Fibroblast of upper back skin (primary cell): ENCODE data around the gene GLB1L2.
"Not testable (repeated sequence)": the region's sequence is repeated elsewhere in the genome, so short reads cannot be mapped to it uniquely, and the experiment has no call there.

ENCODE experiments used
- DNase-seq: peaks from one replicate; pipeline ENCODE4 v3.0.0-alpha.2; 2013

Gene GLB1L2

DNA sequence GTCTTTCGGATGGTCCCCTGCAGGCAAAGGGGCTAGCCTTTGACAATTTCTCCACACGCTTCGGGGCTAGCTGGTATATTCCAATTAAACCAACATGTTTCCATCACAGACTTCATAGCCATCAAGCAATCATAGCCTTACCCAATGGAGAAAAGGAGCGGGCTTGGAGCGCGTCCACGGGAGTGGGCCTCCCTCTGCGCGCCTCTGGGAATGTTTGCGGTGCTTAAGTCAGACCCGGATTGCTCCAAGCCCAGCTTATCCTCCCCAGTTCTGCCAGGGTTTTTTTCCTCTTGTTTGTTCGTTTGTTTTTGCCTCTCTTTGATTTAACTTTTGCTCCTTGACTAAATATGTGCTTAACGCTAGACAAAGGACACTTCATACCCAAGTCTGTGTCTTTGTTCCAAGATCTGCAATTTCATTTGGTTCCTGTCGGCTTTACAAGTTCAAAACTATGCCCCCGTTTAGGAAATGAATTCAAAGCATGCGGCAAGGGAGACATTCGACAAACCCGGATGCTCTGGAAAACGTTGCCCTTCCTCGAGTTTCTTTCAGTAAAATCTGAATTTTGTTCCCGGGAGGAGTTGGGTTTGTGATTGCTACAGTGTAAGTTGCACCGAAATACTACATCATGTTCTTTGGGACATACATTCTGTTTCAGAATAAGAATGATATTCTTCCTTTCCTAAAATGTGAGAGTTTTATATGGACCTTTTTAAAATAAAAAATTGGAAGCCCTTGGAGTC is 1.0 kb upstream of the GLB1L2 start:
- DNase-seq = no peak

DNA sequence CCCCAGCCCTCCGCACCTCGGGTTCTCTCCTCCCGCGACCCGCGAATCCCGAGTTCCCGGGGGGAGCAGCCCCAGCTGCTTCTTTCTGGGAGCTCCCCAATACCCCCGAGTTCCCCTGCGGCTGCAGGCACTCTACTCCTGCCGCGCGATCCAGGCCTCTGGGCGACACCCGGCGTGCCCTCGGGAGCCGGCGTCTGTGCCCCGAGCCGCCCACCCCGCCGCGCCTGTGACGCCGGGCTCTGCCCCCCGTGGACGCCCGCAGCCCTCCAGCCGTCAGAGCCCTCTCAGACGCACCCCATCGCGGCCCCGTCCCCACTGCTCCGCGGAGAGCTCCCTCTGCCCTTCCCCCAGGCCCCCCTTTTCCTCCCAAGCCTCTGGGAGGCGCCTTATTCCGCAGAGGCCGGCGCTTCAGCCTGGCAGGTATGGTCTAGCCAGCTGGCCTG is 422 bp downstream of the GLB1L2 start:
- DNase-seq = no peak

DNA sequence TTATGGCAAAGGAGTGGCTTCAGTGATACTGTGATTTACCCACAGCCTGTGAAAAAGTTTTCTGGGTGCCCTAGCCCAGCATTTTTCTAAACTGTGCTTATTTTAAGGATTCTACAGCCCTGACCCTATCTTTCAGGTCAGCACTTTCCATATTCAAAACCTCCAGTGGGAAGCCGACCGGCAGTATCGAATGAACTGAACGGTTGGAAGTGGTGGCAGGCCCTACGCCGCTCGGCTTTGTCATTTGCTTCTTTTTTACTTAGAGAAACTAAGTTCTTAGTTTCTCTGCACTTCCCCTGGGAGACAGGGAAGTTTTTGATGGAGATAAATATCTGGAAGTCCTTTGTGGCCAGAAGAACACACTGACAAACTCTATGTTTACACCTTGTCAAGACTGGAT is 994 bp downstream of the GLB1L2 start:
- no peak for DNase-seq

DNA sequence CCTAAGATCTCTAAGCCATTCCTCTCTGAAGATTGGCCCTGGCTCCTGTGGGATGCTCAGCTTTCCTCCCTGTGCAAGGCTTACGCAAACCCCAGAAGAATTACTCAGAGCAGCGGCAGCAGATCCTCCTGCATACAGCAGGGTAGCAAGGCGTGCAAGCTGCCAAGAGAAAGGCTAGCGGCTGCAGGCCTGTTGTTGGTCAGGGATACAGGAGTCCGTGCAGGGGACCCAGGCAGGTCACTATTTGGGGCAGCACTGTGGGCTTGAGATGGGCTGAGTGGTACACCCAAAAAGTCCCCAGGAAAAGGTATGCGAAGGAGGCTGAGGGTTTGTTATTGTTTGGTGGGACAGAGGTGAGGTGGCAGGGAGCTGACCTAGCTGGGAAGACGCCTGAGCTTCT is 1.5 kb downstream of the GLB1L2 start:
- DNase-seq = no peak

DNA sequence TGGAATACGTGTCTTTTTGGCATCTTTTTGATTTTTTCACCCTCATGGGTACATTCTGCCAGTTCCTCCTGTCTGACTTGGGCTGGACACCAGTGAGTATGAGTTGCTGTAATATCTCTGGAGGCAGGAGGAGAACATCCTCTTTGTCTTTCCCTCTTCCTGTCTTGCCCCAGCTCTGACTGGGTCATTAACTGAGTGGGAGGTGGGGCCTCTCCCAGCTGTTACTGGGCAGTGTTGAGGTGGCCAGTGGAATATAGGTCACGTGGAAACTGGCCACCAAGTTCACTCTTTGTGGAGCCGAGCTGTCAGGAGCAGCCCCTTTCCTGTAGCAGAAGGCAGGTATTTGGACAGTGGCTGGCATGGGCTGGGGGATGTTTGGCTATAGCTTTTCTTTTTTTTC is 2.2 kb downstream of the GLB1L2 start:
- DNase-seq = no peak

DNA sequence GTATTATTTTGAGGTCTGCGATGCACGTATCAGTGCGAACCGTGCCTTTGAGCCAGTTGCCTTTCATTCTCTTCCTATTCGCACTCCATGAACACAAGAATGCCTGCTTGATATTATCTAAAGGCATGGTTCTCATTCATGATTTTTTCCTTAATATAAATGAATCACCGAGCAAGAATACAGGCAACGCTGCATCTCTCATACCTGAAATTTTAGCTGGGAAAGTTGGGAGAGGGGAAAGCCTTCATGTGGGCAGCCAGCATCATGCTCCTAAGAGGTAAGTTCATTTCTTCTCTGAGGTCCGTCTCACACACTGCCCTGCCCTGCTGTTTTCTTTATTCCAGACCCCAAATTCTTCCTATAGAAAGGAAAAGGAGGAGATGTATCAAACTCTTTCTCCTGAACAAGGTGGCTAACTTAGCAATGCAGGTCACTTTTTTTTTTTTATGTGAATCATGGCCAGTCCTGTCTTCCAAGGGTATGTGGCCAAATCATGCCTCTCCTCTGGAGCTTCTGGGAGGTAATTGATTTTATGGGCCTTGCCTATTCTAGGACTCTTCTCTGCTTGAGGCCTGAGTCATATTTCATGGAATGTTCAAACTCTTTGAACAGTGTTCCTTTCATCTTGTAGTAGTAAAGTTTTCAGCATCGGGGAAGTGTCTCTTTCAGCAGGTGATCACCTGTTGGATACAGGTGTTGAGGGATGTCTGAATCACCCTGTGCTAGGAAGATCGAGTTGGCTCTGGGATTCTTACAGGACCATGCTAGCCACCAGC is 3.2 kb downstream of the GLB1L2 start:
- DNase-seq = no peak

DNA sequence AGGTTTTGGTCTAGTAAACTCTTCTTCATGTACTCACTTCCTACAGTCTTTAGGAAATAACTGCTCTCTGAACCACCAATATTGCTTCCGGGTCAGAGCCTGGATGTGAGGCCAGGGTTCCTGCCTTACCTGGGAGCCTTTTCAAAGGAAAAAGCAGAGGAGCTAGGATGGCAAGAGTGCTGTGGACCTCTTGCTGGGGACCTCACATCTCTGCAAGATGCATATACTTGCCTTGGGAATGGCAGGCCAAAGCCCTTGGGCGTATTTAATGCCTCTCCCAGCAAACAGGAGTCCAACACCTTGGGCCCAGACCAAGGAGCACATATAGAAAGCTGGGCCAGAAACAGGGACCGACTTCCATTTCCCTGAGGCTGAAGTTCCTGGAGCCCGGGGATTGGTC is 5.3 kb downstream of the GLB1L2 start:
- no peak for DNase-seq

DNA sequence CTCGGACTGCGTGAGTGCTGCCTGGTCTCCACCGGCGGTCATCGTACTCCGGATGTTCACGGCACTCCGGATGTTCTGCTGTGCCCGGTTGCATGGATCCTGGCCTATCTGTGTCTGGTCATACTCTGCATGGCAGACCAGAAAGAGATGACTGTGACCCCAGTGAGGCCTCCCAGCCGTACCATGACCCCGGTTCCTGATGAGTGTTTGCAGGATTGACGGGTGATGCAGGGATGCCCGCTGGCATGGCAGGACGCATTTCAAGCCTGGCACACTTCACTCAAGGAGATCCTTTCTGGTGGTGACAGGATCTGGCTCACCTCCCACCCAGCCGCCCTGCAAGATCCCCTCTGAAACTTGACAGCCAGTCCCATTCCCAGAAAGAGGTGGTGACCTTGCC is 6.3 kb downstream of the GLB1L2 start:
- no peak for DNase-seq

DNA sequence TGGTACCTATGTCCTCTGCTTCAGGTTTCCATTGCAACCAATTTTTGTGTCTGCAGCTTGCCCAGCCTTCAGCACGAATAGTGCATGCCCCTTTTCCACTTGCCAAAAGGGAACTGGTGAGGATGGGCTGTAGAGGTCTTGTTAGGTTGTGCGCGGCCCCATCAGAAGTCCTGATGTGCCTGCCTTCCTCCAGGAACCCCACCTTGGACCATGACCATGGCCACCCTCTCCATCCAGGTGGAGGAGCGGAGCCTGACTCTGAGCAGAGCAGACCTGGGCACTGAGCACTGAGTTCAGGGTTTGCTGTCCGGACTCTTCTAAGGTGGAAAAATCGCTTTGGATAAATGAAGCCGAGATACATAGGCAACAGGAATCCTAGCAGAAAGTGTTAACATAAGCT is 6.9 kb downstream of the GLB1L2 start:
- DNase-seq = no peak

DNA sequence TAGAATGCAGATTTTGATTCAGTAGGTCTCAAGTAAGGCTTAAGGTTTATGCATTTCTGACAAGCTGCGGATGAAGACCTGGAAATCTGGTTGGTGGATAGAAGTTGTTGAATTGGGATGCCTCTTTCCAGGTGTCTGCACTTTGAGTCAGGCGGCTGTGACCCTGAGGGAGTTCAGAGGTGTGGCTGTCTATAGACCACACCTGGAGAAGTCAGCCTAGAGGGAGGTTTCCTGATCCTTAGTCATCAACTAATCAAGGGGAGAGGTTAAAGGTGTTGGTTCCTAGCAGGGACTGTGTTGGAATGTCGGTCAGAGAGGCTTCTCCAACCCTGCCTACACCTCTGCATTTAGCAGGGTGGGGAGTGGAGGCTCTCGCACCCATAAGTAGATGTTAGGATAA is 8.0 kb downstream of the GLB1L2 start:
- no peak for DNase-seq

DNA sequence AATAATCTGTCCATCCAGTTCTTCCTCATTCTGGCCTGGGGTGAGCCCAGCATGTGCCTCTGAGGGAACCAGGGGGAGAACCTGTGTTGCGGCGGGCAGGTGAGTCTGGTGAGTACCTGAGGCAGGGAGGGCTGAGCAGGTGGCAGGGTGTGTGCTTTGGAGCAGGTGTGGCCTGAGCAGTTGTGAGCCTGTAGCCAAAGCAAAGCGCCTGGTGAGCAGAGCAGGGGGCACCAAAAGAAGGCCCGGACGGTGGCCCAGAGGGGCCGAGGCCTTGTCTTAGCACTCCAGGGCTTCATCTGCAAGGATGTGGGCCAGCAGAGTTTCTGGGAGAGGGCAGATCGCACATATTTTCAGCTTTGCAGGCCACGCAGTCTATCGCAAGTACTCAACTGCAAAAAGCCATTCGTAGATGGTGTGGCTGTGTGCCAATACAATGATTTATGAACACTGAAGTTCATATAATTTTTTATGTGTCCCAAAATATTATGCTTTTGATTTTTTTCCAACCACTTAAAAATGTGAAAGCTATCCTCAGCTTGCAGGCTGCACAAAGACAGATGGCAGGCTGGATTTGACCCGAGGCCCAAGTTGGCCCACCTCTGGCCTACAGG is 8.7 kb downstream of the GLB1L2 start:
- DNase-seq = no peak

DNA sequence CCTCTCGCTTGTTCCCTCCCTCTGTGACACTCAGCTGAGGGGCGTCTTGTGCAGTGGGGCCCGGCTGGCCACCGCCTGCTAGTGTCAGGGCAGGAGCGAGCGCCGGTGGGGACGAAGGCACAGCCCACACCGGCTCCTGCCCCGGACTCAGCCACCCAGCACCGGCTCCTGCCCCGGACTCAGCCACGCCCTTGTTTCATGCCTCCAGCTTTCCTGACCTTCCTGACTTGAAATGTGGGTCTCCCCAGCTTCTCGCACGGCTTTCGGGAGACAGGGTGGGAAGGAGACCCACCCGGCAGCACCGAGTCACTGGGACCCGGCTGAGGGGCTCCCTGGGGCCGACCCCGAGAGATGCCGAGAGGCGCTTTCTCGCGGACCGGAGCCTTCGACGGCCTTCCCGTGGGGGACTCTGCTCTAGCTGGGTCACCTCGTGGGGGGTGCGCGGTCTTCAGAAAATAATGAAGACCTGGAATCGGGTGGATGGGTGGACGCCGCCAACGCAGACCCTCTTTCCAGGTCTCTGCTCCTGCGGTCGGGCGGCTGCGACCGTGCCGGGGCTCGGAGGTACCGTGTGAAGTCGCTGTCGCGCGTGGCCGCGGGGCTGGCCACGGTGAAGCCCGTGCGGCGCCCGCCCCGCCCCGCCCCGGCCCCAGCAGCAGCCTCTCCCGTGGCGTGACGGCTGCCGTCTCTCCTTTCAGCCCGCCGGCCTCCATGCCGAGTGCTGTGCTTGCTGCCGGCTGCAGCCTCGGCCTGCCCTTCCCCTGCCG is 10.2 kb downstream of the GLB1L2 start:
- DNase-seq = no peak

DNA sequence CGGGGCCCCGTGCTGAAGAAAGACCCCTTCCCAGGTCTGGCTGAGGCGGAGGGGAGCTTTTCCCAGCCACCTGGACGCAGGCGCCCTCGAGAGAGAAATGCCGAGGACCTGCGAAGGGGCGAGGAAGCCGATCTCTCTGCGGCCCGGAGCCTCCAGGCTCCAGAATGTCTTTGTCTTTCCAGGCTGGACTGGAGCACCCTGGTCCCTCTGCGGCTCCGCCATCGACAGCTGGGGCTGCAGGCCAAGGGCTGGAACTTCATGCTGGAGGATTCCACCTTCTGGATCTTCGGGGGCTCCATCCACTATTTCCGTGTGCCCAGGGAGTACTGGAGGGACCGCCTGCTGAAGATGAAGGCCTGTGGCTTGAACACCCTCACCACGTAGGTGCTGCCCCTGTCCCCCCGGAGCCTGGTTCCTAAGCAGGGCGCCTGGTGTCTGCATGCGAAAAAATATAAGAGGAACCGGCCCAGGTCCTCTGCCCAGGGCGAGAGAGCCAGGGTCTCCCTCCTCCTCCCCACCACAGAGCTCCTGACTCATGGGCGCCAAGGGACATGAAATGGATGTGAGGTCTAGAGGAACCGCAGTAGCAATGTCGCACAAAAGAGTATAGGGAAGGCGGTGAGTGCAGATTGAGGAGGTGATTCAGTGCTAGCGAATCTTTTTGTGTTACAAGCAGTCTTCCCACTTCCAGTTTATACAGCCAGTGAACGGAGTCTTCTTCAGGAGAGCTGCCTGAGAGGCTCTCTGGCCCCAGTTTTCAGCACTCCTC is 11.0 kb downstream of the GLB1L2 start:
- no peak for DNase-seq

DNA sequence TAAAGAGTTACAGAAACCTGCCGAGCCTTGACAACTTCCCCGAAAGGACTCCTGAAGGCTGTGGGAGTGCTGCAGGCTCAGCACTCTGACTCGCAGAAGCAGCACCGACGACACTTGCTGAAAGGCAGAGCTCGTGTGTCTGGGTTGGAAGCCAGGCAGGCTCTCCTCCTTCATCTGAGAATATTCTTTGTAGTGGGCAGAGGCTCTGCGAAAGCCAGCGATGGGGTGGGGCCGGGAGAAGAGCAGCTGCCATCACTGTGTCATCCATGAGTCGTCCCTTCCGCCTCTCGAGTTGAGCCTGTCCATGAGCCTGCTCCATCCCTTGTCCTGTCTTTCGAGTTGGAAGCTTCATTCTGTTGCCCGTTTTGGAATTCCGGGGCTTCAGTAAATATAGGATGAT is 11.9 kb downstream of the GLB1L2 start:
- no peak for DNase-seq

DNA sequence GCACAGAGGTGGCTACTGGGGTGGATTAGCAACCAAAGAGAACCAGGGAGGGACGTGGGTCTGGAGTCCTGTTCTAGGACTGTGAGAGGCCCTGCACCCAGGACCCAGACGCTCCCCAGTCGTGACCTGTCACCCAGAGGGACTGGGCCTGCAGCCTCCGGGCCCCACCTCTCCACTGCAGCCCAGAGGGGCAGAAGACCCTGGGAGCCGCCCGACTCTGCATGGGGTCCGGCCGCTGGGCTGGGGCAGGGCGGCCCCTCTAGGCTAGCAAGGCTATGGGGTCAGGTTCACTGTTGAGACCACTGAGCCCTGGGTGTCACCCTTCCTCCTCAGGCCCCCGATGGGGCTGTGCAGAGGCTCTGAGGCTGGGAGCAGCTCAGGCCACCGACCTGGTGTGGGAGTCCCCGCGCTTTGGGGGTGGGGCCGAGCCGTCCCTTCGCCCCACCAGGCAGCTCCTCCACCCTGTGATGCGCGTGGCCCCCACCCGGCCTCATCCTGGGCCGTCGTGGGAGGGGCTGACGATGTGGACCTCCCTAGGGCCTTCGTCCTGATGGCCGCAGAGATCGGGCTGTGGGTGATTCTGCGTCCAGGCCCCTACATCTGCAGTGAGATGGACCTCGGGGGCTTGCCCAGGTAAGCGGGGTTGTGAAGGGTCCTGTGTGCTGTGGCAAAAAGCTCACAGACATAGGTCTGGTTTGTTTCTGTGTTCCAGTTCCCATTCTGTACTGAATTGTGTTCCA is 12.9 kb downstream of the GLB1L2 start:
- not testable (repeated sequence) for DNase-seq

DNA sequence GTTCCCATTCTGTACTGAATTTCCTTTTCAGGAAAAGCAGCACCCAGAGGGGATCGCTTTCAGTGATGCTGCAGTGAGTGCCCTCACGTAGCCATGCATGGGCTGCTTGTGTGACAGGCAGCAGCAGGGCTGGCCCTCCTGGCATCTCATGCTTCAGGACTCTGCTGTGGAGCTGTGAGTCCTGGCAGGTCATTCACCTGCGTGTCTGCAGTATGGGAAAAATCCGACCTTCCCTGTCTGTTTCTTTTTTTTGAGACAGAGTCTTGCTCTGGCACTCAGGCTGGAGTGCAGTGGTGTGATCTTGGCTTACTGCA is 13.4 kb downstream of the GLB1L2 start:
- DNase-seq = no peak

DNA sequence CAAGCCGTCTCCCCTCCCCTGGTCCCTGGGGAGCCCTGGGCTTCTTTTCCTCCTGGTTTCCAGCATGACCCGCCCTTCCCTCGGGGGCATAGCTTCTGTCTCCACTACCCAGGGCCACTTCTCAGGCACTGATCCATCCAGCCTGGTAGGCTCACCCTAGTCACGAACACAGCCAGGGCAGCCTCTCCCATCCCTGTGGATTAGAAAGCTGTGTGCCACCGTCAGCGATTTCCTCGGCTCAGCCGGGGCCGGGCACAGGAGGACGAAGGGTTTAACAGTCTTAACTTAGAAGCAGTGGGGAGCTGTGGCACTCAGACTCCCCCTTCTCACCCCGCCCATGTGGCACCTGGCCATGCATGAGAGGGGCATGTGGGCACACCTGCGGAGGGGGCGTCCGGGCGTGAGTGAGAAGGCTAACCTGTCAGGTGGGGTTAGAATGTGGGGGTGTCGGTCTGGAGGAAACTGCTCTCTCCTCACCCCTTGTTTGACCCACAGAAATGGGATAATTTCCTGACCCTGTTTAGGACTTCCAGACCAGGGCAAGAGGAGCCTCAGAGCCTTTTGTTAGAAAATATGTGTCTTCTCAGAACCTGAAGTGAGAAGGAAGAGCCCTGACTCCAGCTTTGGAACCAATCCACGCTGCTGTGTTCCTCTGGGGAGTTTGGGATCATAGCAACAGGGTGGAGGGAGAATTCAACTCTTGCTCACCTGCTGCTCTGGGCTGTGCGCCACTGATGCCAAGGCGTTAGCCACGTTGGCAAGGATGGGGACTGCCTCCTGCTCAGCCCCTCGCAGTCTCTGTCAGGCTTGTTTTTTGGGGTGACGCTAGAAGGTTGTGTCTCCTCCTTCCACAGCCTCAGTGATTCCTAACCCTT is 14.6 kb downstream of the GLB1L2 start:
- DNase-seq = no peak

DNA sequence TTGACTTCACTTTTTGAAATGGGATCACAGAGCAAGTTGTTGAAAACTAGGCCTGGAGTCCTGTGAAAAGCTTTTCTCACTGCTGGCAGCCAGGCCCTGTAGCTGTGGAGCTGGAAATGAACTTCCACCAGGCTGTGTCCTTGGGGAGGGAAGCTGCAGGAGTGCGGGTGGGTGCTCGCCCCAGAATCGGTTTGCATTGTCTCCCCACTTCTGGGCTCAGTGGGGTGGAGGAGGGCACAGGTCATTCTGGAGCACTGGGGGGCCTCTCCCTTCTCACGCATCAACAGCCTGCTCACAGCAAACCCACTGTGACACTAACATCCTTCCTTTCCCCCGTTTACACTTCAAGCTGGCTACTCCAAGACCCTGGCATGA is 15.2 kb downstream of the GLB1L2 start:
- no peak for DNase-seq

DNA sequence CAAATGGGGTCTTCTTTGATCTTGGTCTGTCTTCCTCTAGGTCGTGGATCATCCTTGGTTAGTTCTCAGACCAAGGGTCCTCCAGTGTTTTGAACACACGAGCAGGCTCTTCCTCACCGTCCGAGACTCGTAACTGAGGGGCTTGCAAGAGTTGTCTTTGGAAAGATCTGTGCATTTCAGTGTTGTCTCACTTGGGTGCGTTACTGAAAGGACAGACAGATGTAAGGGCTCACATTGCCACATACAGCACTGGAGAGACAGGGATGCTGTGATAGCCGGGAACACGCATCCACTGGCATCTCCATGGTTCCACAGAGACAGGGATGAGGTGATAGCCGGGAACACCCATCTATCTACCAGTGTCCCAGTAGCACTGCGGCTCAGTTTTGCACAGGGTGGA is 15.7 kb downstream of the GLB1L2 start:
- no peak for DNase-seq

DNA sequence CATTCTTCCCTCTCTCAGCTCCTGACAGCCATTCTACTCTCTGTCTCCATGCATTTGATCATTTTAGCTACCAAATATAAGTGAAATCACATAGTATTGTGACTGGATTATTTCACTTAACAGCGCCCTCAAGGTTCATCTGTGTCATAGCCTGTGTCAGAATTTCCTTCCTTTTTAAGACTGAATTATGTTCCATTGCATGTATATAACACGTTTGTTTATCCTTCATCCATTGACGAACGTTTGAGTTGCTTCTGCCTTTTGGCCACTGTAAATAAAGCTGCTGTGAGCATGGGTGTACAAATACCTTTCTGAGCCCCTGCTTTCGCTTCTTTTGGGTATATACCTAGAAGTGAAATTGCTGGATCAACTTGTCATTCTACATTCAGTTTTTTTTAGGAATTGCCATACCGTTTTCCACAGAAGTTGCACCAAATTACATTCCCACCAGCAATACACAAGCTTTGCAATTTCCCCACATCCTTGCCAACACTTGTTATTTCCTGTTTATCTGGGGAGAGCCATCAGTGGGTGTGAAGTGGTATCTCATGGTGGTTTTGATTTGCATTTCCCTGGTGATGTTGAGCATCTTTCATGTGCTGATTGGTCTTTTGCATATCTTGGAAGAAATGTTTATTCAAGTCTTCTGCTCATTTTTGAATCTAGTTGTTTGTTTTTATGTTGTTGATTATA is 17.5 kb downstream of the GLB1L2 start:
- DNase-seq = no peak
